Measurements from ENCODE around the gene DOC2A. TPM values are rescaled to one million over a fixed set of nuclear protein-coding genes. Genes with fewer than 3 reads are reported as not detected.
A peak's percentile ranks its signal among the peaks of the same experiment; 100 is the strongest.

Gene DOC2A
- total RNA-seq, 6 donors from 2014 or later: 1.2 to 11.0 (median 6.5) TPM

GRCh38 chr16:29996766-29997250, 14.0 kb downstream of the DOC2A start:
- H3K27me3 ChIP-seq: no peaks in the 10 kb centered on the region
- H3K36me3 ChIP-seq: peaks cover 0 to 55% (median 27%) of the 10 kb centered on the region in 4 donors
- ATAC-seq (ENCODE audit: low FRiP score in 2 of 2): no peak
- 20 to 25% methylated on average over 9 of the region's 9 CpGs for WGBS, 2 donors
- H3K4me3 ChIP-seq: peak overlapping the region; percentile 56 to 92 (median 74)
- no peak for TF ChIP-seq POLR2A (IDR thresholded peaks at IDR 0.05)
- no peak for TF ChIP-seq EP300 (IDR thresholded peaks at IDR 0.05)
- TF ChIP-seq CTCF (IDR thresholded peaks at IDR 0.05): no peak
- no peak for TF ChIP-seq POLR2AphosphoS5 (IDR thresholded peaks at IDR 0.05)
- H3K9me3 ChIP-seq: no peaks in the 10 kb centered on the region
- no peak for DNase-seq
- peak overlapping the region; percentile 88 to 92 (median 90) for H3K27ac ChIP-seq
- H3K4me1 ChIP-seq: peaks cover 21 to 36% (median 29%) of the 10 kb centered on the region in 4 donors

- no peaks in the 10 kb centered on the region for H3K9me3 ChIP-seq
- no peaks in the 10 kb centered on the region for H3K27me3 ChIP-seq
- TF ChIP-seq EP300 (IDR thresholded peaks at IDR 0.05): peak in 1 of 4 donors; percentile 34
- TF ChIP-seq CTCF (IDR thresholded peaks at IDR 0.05): peak in 2 of 6 experiments; percentile 21 to 38
- TF ChIP-seq POLR2A (IDR thresholded peaks at IDR 0.05): peak in 2 of 4 donors; percentile 27 to 64
- TF ChIP-seq POLR2AphosphoS5 (IDR thresholded peaks at IDR 0.05): peak; percentile 86 to 94
- peak; percentile 98 for ATAC-seq (ENCODE audit: low FRiP score in 2 of 2)
- H3K36me3 ChIP-seq: peaks cover 1 to 55% (median 31%) of the 10 kb centered on the region in 4 donors
- H3K4me1 ChIP-seq: peaks cover 21 to 43% (median 36%) of the 10 kb centered on the region in 4 donors
- 0 to 1% methylated on average over 54 to 65 of the region's 65 CpGs for WGBS, 2 donors
- H3K4me3 ChIP-seq: peak within 1 kb of the TSS; percentile 74 to 96 (median 83)
- peak within 1 kb of the TSS; percentile 88 to 92 (median 90) for H3K27ac ChIP-seq
- DNase-seq: peak; percentile 99 to 100
Observed at GRCh38 chr16:29995911-29996765, 14.7 kb downstream of the DOC2A start, which contains the start of gene INO80E. INO80E (plus strand) TSS chr16:29996241; CDS start chr16:29996311, 70 bp downstream.

- Histone ChIP-seq H3K27ac (peak within 1 kb of the TSS; percentile 88 to 92 (median 90)), H3K4me3 (peak within 1 kb of the TSS; percentile 74 to 96 (median 83)), H3K4me1 (peaks cover 26 to 50% (median 43%) of the 10 kb centered on the region in 4 donors), H3K9me3 (no peaks in the 10 kb centered on the region), H3K36me3 (peaks cover 8 to 55% (median 33%) of the 10 kb centered on the region in 4 donors), H3K27me3 (no peaks in the 10 kb centered on the region)
- no peak for TF ChIP-seq CTCF (IDR thresholded peaks at IDR 0.05)
- peak in 1 of 4 donors; percentile 62 for TF ChIP-seq EP300 (IDR thresholded peaks at IDR 0.05)
- TF ChIP-seq POLR2AphosphoS5 (IDR thresholded peaks at IDR 0.05): peak; percentile 44 to 60
- peak in 3 of 4 donors; percentile 21 to 55 (median 31) for TF ChIP-seq POLR2A (IDR thresholded peaks at IDR 0.05)
- ATAC-seq (ENCODE audit: low FRiP score in 2 of 2): peak; percentile 84 to 89
- 0 to 1% methylated on average over 41 to 46 of the region's 53 CpGs for WGBS, 2 donors
- peak; percentile 79 to 98 for DNase-seq
Observed at GRCh38 chr16:29995324-29995910, 15.4 kb downstream of the DOC2A start, which contains the start of gene HIRIP3. HIRIP3 (minus strand) TSS chr16:29995617; CDS start chr16:29995605, 12 bp downstream.

- peak overlapping the region; percentile 74 to 96 (median 83) for H3K4me3 ChIP-seq
- TF ChIP-seq POLR2A (IDR thresholded peaks at IDR 0.05) (no peak), CTCF (IDR thresholded peaks at IDR 0.05) (no peak), POLR2AphosphoS5 (IDR thresholded peaks at IDR 0.05) (no peak), EP300 (IDR thresholded peaks at IDR 0.05) (no peak)
- H3K36me3 ChIP-seq: peaks cover 10 to 55% (median 36%) of the 10 kb centered on the region in 4 donors
- H3K27ac ChIP-seq: peak overlapping the region; percentile 88 to 92 (median 90)
- peak; percentile 56 to 80 for ATAC-seq (ENCODE audit: low FRiP score in 2 of 2)
- WGBS, 2 donors: 13 to 29% methylated on average over 12 to 24 of the region's 24 CpGs
- peaks cover 26 to 52% (median 44%) of the 10 kb centered on the region in 4 donors for H3K4me1 ChIP-seq
- peak; percentile 86 to 95 for DNase-seq
- H3K27me3 ChIP-seq: no peaks in the 10 kb centered on the region
- H3K9me3 ChIP-seq: no peaks in the 10 kb centered on the region
Observed at GRCh38 chr16:29994600-29995323, 16.1 kb downstream of the DOC2A start.
